Thoracic aorta (tissue), 2 donors: Measurements from ENCODE around the gene ZNHIT2. TPM values are rescaled to one million over a fixed set of nuclear protein-coding genes. Genes with fewer than 3 reads are reported as not detected.

Experiments
- ATAC-seq: fragments of 150-250 bp; one replicate; pipeline ENCODE4 v1.8.0; 2017; ENCODE audit warnings: low read depth; ENCODE audit not compliant: insufficient number of reproducible peaks, low FRiP score
- DNase-seq: peaks from one replicate; pipeline ENCODE4 v3.0.0-alpha.2; 2020; ENCODE audit warnings: low spot score
- H3K27ac ChIP-seq, 2 donors: fragments of 200-600 bp; sonication (generic); 1 replicate in 1 of 2; 2 replicates in 1 of 2; pipeline ENCODE4 v1.5.1; 2016; ENCODE audit warnings: mild to moderate bottlenecking in 2 of 2, moderate library complexity in 2 of 2
- H3K27me3 ChIP-seq: fragments of 200-600 bp; sonication (generic); replicated peaks from 2 replicates; pipeline ENCODE4 v1.6.0; 2016; ENCODE audit warnings: mild to moderate bottlenecking; ENCODE audit not compliant: insufficient read depth
- H3K36me3 ChIP-seq: fragments of 200-600 bp; sonication (generic); one replicate; pipeline ENCODE4 v1.5.1; 2016
- H3K4me1 ChIP-seq, 2 donors: fragments of 200-600 bp; sonication (generic); 1 replicate in 1 of 2; 2 replicates in 1 of 2; pipeline versions ENCODE4 v1.5.1 to v1.6.0; 2016; ENCODE audit warnings: low read depth in 2 of 2, mild to moderate bottlenecking in 1 of 2; ENCODE audit not compliant: control insufficient read depth in 1 of 2
- H3K4me3 ChIP-seq: fragments of 200-600 bp; sonication (generic); 2 replicates; pipeline ENCODE4 v1.5.1; 2016; ENCODE audit warnings: mild to moderate bottlenecking
- H3K9me3 ChIP-seq: fragments of 200-600 bp; sonication (generic); 2 replicates; pipeline ENCODE4 v1.5.1; 2016
- total RNA-seq, 2 donors: library from RNA; depleted of rRNA; stranded (reverse); fragments of >200 nt; gene quantifications; one replicate each; pipeline versions ENCODE4 v1.1.0 to v1.2.3, GENCODE V29; 2016
- TF ChIP-seq, protein P1 (sequence below): fragments of 200-600 bp; sonication (generic); IDR thresholded peaks from one replicate; pipeline ENCODE4 v1.5.1; 2019; ENCODE audit warnings: antibody characterized with exemption

Gene ZNHIT2
- 10 to 100 TPM; 10.0 to 13.8 TPM for total RNA-seq

DNA sequence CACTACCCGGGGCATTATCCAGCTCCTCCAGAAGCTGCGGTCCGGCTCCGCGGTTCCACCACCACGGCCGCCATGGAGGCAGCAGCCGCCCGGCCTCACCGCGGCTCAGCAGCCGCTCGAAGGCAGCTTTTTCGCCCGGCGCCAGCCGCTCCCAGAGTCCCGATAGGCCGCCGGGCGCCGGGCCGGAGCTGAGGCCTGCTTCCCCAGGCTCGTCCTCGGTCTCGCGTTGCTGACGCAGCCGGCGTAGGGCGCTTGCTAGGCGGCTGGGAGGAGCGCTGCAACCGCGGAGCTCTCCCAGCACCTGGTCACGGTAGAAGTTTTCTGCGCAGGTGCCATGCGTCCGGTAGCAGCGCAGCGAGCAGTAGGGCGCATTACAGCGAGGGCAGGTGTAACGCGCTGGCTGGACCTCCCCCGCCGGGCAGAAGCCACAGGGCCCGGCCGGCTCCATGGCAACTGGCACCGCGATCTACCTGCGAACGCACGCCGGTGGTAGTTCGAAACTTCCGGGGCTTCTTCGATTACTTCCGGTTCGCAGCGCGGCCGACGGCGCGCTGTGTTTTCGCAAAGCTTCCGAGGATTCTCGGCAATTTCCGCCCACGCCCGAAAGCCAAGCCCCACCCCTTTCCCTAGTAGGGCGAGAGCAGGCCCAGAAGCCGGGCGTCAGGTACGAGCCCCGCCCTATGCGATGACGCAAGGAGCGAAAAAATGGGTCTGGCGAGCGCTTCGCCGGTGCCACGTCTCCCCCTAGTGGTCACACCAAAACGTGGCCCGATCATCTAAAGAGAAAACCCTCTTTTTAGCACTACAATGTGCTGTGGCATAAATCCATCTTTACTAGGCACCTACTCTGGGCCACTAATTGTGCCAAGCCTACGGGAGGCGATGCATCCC lies at the start of gene ZNHIT2:
TSS of gene ZNHIT2 (minus strand) at position 496 of the 891 bp plus-strand sequence. CDS start at position 448, 48 bp downstream.
- DNase-seq (peak; percentile 97), ATAC-seq (peak; percentile 74)
- TF ChIP-seq, protein P1, sequence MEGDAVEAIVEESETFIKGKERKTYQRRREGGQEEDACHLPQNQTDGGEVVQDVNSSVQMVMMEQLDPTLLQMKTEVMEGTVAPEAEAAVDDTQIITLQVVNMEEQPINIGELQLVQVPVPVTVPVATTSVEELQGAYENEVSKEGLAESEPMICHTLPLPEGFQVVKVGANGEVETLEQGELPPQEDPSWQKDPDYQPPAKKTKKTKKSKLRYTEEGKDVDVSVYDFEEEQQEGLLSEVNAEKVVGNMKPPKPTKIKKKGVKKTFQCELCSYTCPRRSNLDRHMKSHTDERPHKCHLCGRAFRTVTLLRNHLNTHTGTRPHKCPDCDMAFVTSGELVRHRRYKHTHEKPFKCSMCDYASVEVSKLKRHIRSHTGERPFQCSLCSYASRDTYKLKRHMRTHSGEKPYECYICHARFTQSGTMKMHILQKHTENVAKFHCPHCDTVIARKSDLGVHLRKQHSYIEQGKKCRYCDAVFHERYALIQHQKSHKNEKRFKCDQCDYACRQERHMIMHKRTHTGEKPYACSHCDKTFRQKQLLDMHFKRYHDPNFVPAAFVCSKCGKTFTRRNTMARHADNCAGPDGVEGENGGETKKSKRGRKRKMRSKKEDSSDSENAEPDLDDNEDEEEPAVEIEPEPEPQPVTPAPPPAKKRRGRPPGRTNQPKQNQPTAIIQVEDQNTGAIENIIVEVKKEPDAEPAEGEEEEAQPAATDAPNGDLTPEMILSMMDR = peak; percentile 95
- Histone ChIP-seq H3K4me1 (peaks cover 26 to 39% of the 10 kb centered on the region in 2 donors), H3K36me3 (peaks cover 15% of the 10 kb centered on the region), H3K4me3 (peak within 1 kb of the TSS; percentile 85), H3K27ac (peak within 1 kb of the TSS; percentile 75 to 85), H3K9me3 (no peaks in the 10 kb centered on the region), H3K27me3 (no peaks in the 10 kb centered on the region)

DNA sequence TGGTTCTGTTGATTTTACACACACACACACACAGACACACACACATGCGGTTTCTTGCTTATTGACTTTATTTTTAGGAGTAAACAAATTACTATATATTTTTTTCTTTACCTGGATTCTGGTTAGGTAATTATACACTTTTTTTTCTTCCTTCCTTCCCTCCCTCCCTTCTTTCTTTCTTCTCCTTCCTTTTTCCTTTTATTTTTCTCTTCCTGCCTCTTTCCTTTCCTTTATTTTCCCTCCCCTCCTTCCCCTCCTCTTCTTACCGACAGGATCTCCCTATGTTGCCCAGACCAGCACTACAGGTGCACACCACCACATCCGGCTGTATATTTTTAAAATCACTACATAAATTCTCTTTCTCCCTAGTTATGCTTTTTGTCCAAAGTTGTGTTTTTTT lies 49.4 kb upstream of the ZNHIT2 start:
- no peak overlapping the region for H3K4me3 ChIP-seq
- H3K4me1 ChIP-seq = no peaks in the 10 kb centered on the region
- H3K36me3 ChIP-seq = no peaks in the 10 kb centered on the region
- DNase-seq (no peak), ATAC-seq (no peak)
- no peak overlapping the region for H3K27ac ChIP-seq
- TF ChIP-seq, protein P1 = no peak
- H3K27me3 ChIP-seq = no peaks in the 10 kb centered on the region
- H3K9me3 ChIP-seq = no peaks in the 10 kb centered on the region

DNA sequence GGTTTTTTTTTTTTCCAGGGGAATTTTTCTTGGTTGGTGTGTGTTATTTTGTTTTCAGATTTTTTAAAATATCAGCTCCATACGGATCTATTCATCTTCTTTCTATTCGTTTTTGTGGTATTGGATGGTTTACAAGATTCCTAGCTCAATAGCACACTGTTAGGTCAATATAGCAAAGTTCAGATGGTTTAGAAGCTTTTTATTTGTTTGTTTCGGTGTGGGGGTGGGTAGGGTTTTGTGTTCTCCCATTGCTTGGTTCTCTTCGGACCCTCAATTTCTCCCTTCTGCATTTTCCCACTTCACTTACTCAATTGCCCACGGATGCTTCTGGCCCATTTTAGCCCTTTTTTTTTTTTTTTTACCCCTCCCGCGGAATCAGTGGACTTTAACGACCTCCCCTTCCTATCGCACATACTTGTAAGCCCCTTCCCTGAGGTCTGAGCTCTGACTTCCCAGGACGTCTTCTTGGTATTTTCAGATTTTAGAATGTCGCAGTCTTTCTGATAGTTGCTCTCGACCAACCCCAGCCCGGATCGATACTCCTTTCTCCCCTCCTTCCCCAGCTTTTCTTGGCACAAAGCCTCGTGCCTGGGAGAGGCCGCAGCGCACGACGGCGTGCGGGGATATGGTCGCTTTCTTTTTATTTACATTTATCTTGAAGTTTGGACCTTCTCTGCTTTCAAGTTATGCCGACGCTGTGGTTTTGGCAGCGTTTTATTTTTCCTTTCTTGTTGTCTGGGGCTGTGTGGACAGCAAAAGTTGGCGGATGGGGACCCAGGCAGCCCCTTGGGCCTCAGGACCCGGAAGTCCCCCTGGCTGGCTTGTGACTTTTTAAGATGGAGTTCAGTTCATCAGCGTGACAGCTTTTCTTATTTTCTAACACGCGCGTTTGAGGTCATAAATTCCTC lies 48.2 kb upstream of the ZNHIT2 start:
- H3K9me3 ChIP-seq = no peaks in the 10 kb centered on the region
- no peaks in the 10 kb centered on the region for H3K36me3 ChIP-seq
- TF ChIP-seq, protein P1 = no peak
- peak overlapping the region; percentile 65 for H3K4me3 ChIP-seq
- no peaks in the 10 kb centered on the region for H3K4me1 ChIP-seq
- DNase-seq (no peak), ATAC-seq (no peak)
- no peak overlapping the region for H3K27ac ChIP-seq
- no peaks in the 10 kb centered on the region for H3K27me3 ChIP-seq

DNA sequence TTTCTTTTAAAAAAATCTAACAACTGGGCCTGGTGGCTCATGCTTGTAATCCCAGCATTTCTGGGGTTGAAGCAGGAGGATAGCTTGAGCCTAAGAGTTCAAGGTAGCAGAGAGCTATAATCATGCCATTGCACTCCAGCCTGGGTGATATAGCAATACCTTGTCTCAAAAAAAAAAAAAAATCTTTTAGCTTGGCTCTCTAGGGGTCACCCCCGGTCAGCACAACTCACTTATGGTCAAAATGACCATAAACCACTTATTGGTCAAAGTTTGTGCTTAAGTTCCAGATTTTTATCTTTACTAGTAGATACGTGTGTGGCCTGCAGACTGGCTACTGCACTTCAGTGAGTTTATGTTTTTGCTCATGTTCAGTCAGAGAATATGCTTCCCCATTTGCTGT lies 46.2 kb upstream of the ZNHIT2 start:
- H3K9me3 ChIP-seq = no peaks in the 10 kb centered on the region
- no peaks in the 10 kb centered on the region for H3K36me3 ChIP-seq
- ATAC-seq (no peak), DNase-seq (no peak)
- TF ChIP-seq, protein P1 = no peak
- H3K4me3 ChIP-seq = no peak overlapping the region
- H3K27ac ChIP-seq = no peak overlapping the region
- no peaks in the 10 kb centered on the region for H3K4me1 ChIP-seq
- H3K27me3 ChIP-seq = no peaks in the 10 kb centered on the region

DNA sequence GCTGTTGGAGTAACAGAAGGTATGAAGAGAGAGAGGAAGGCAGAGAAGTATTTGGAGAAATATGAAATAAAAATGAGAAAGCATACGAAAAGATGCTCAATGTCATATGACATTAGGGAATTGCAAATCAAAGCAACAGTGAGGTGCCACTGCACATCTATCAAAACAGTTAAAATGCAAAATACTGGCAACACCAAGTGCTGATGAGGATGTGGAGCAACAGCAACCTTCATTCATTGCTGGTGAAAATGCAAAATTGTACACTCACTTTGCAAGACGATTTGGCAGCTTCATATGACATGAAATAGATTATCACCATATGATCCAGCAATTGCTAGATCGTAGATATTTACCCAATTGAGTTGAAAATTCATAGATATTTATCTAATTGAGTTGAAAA lies 43.1 kb upstream of the ZNHIT2 start:
- TF ChIP-seq, protein P1 = no peak
- Histone ChIP-seq H3K27me3 (no peaks in the 10 kb centered on the region), H3K36me3 (no peaks in the 10 kb centered on the region), H3K4me3 (no peak overlapping the region), H3K27ac (no peak overlapping the region), H3K9me3 (no peaks in the 10 kb centered on the region), H3K4me1 (no peaks in the 10 kb centered on the region)
- no peak for ATAC-seq
- DNase-seq = no peak
